Lung (tissue), 12 donors: ENCODE measurements around the gene TOM1. TPM values are rescaled to one million over a fixed set of nuclear protein-coding genes. Genes with fewer than 3 reads are reported as not detected.

Experiments
- ATAC-seq: fragments of 200-7000 bp; cut with Tn5 transposase; one replicate; pipeline ENCODE4 v1.9.1; 2020; ENCODE audit warnings: moderate number of reproducible peaks; ENCODE audit not compliant: insufficient read depth, low FRiP score
- DNase-seq, 3 donors: peaks; one replicate each; pipeline ENCODE4 v3.0.0-alpha.2; 2013 to 2017
- H3K27ac ChIP-seq, 2 donors: one replicate each; pipeline ENCODE4 v1.5.1; 2013; ENCODE audit warnings: mild to moderate bottlenecking in 2 of 2, moderate library complexity in 2 of 2, control low read depth in 1 of 2, inconsistent platforms in 1 of 2, low read depth in 1 of 2, low read length in 1 of 2
- H3K27me3 ChIP-seq, 3 donors: one replicate each; pipeline ENCODE4 v1.5.1; 2013; ENCODE audit warnings: low read length in 2 of 3; ENCODE audit not compliant: control insufficient read depth in 3 of 3, insufficient read depth in 3 of 3
- H3K36me3 ChIP-seq, 4 donors: one replicate each; pipeline ENCODE4 v1.5.1; 2013; ENCODE audit warnings: low read length in 4 of 4, mild to moderate bottlenecking in 1 of 4, moderate library complexity in 1 of 4; ENCODE audit not compliant: control insufficient read depth in 4 of 4, insufficient read depth in 4 of 4
- H3K4me1 ChIP-seq, 5 donors: one replicate each; pipeline ENCODE4 v1.5.1; 2013; ENCODE audit warnings: low read length in 5 of 5, mild to moderate bottlenecking in 2 of 5, moderate library complexity in 1 of 5; ENCODE audit not compliant: control insufficient read depth in 5 of 5, insufficient read depth in 5 of 5
- H3K4me3 ChIP-seq: one replicate; pipeline ENCODE4 v1.5.1; 2013; ENCODE audit warnings: mild to moderate bottlenecking, control low read depth, moderate library complexity
- H3K9ac ChIP-seq, 2 donors: one replicate each; pipeline ENCODE4 v1.5.1; 2013; ENCODE audit warnings: low read length in 2 of 2, control low read depth in 1 of 2; ENCODE audit not compliant: insufficient read depth in 1 of 2
- H3K9me3 ChIP-seq, 4 donors: one replicate each; pipeline ENCODE4 v1.5.1; 2013; ENCODE audit warnings: low read length in 3 of 4, mild to moderate bottlenecking in 1 of 4, moderate library complexity in 1 of 4; ENCODE audit not compliant: control insufficient read depth in 4 of 4, insufficient read depth in 3 of 4
- CTCF ChIP-seq: IDR thresholded peaks from 2 replicates; pipeline ENCODE4 v1.5.1; 2012; ENCODE audit warnings: mild to moderate bottlenecking; ENCODE audit errors: control extremely low read depth, extremely low read depth
- WGBS, 2 donors: extraction: QIAGEN DNeasy Blood & Tissue Kit; methylation state at CpG; one replicate each; pipeline ENCODE4 v1.1.7; 2013; 5-methylcytosine and 5-hydroxymethylcytosine counted together
- polyA plus RNA-seq, 2 donors: library from polyadenylated mRNA; stranded (reverse); fragments of 200-250 nt; gene quantifications; one replicate each; pipeline ENCODE4 v1.2.1, GENCODE V29; 2013
- total RNA-seq, 2 donors: library from RNA; depleted of rRNA in 1 of 2; stranded (reverse); fragments of >200 nt in 1 of 2; gene quantifications; one replicate each; pipeline ENCODE4 v1.2.1, GENCODE V29; 2014 to 2021
- donor health status: control.
- donor health status: control.
- donor health status: Bipolar disorder and iron deficiency.
- donor health status: healthy.
- donor health status: DM: yes; HTN: yes; CAD: no.

The TOM1 gene
- total and polyA plus RNA-seq, 4 donors: 53.4 to 131 (median 72.6) TPM

GRCh38 chr22:35342390-35342789, 42.7 kb downstream of the TOM1 start:
- Histone ChIP-seq H3K4me1 (peaks cover 0 to 8% (median 0%) of the 10 kb centered on the region in 5 donors), H3K9me3 (no peaks in the 10 kb centered on the region), H3K27ac (no peak overlapping the region), H3K27me3 (no peaks in the 10 kb centered on the region), H3K36me3 (peaks cover 5 to 82% (median 26%) of the 10 kb centered on the region in 4 donors), H3K4me3 (no peak overlapping the region), H3K9ac (no peak overlapping the region)
- TF ChIP-seq CTCF: no peak
- no peak for ATAC-seq
- DNase-seq: no peak
- 94 to 100% methylated on average over 4 of the region's 4 CpGs for WGBS, 2 donors

DNA sequence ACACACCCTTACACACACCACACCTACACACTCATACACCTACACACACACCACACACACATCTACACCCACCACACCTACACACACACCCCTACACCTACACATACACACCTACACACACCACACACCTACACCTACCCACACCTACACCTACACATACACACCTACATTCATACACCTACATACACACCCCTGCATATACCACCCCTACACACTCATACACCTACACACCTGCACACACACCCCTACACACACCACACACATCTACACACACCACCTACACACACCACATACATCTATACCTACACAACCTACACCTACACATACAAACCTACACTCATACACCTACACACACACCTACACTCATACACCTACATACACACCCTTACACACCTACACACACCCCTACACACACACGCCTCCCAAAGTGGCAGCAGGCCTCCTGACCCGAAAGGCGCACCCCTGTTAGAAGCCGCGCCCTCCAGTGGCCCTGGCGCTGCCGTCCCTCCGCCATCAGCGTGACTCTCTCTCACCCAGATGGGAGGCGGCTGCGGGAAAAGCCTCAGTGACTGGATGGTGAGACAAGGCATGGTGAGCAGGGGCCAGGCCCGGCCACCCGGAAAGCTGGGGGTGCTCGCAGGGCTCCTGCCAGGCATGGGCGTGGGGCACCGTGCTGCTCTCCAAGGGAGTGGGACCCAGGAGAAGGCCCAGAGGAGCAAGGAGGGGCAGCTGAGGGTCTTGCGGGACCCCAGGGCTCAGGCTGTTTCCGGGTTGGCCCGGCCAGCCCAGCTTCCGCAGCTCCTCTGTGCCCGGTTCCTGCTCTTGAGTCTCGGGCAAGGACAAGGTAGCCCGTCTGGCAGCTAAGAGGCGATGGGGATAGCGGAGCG, 44.2 kb downstream of the TOM1 start:
- Histone ChIP-seq H3K27me3 (no peaks in the 10 kb centered on the region), H3K27ac (no peak overlapping the region), H3K4me3 (no peak overlapping the region), H3K9ac (no peak overlapping the region), H3K9me3 (no peaks in the 10 kb centered on the region), H3K4me1 (peaks cover 0 to 8% (median 0%) of the 10 kb centered on the region in 5 donors), H3K36me3 (peaks cover 5 to 79% (median 23%) of the 10 kb centered on the region in 4 donors)
- ATAC-seq (no peak), DNase-seq (no peak)
- WGBS, 2 donors: 97 to 98% methylated on average over 26 of the region's 26 CpGs
- no peak for TF ChIP-seq CTCF

DNA sequence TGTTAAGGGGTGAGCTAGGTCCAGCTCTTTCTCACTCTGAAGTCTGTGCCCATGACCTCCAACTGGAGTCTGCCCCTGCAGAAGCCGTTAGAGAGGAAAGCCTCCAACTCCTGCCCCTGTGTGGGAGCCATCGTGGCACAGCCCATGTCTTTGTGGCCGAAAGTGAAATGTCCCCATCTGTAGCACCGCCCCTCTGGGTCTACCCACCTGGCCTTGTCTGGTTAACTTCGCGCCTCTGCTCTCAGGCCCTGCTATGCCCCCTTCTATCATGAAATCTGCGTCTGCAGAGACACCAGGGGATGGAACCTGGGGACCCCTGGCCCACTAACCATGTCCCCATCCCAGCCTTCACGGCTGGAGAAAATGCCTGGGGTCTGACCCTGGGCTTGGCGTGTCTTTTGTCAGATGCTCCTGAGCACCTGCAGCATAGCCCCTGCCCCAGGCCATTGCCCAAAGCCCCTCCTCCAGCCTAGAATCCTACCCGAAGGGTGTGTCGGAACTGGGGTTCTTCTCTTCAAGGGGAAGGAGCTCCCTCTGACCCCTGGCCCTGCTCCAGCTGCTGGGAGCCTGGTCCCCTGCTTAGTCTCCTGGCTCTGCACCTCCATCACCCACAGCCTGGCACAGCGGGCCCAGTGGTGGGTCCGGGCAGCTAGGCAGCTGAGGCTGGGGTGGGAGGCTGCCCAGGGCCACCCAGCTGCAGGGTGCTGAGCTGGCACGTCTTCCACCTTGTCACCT, 45.4 kb downstream of the TOM1 start:
- Histone ChIP-seq H3K27me3 (no peaks in the 10 kb centered on the region), H3K9me3 (no peaks in the 10 kb centered on the region), H3K36me3 (peaks cover 5 to 75% (median 21%) of the 10 kb centered on the region in 4 donors), H3K9ac (no peak overlapping the region), H3K4me1 (peaks cover 0 to 19% (median 5%) of the 10 kb centered on the region in 5 donors), H3K27ac (no peak overlapping the region), H3K4me3 (no peak overlapping the region)
- DNase-seq (no peak), ATAC-seq (no peak)
- WGBS, 2 donors: 92 to 95% methylated on average over 14 of the region's 14 CpGs
- TF ChIP-seq CTCF: no peak
